Osteoblast (primary cell): ENCODE measurements around the gene PFN3. TPM values are rescaled to one million over a fixed set of nuclear protein-coding genes. Genes with fewer than 3 reads are reported as not detected.
"Not testable (repeated sequence)": the region's sequence is repeated elsewhere in the genome, so short reads cannot be mapped to it uniquely, and the experiment has no call there.

ENCODE experiments used
- DNase-seq: peaks from one replicate; pipeline ENCODE4 v3.0.0; 2011; ENCODE audit warnings: low spot score, mixed read lengths; ENCODE audit not compliant: insufficient read length; ENCODE audit errors: missing footprints
- H2AFZ ChIP-seq: 2 replicates; pipeline ENCODE4 v1.6.0; 2011; ENCODE audit warnings: mild to moderate bottlenecking, low read length
- H3K27ac ChIP-seq: 2 replicates; pipeline ENCODE4 v1.5.1; 2011; ENCODE audit warnings: mild to moderate bottlenecking, low read depth, low read length, moderate library complexity
- H3K27me3 ChIP-seq: 2 replicates; pipeline ENCODE4 v1.6.0; 2012; ENCODE audit warnings: mild to moderate bottlenecking, control low read depth, inconsistent platforms, low read length, moderate library complexity; ENCODE audit not compliant: insufficient read depth
- H3K36me3 ChIP-seq: 2 replicates; pipeline ENCODE4 v1.5.1; 2011; ENCODE audit warnings: mild to moderate bottlenecking, low read length, control low read depth, moderate library complexity; ENCODE audit not compliant: insufficient read depth
- H3K4me1 ChIP-seq: 2 replicates; pipeline ENCODE4 v1.5.1; 2011; ENCODE audit warnings: mild to moderate bottlenecking, low read length, control low read depth, moderate library complexity; ENCODE audit not compliant: insufficient read depth
- H3K4me2 ChIP-seq: 2 replicates; pipeline ENCODE4 v1.6.0; 2011; ENCODE audit warnings: mild to moderate bottlenecking, low read length; ENCODE audit not compliant: insufficient read depth
- H3K4me3 ChIP-seq: fragments of 200-600 bp; sonication (generic); 3 replicates; pipeline ENCODE4 v1.5.1; 2012; ENCODE audit warnings: mild to moderate bottlenecking, low read length, inconsistent platforms; ENCODE audit not compliant: insufficient read depth
- H3K79me2 ChIP-seq: 2 replicates; pipeline ENCODE4 v1.6.0; 2012; ENCODE audit warnings: mild to moderate bottlenecking, low read length, control low read depth, inconsistent platforms; ENCODE audit not compliant: insufficient read depth
- H3K9me3 ChIP-seq: 2 replicates; pipeline ENCODE4 v1.5.1; 2011; ENCODE audit warnings: low read depth, low read length, control low read depth
- H4K20me1 ChIP-seq: 2 replicates; pipeline ENCODE4 v1.6.0; 2012; ENCODE audit warnings: mild to moderate bottlenecking, low read length, control low read depth; ENCODE audit not compliant: insufficient read depth
- total RNA-seq: library from RNA; depleted of rRNA; stranded (reverse); fragments of >200 nt; gene quantifications from 2 replicates; pipeline ENCODE4 v1.2.3, GENCODE V29; 2012
- TF ChIP-seq, protein P1 (sequence below): IDR thresholded peaks from 2 replicates; pipeline ENCODE4 v1.5.1; 2011; ENCODE audit warnings: mild to moderate bottlenecking, low read depth, low read length, moderate library complexity; ENCODE audit errors: extremely low read depth

Gene PFN3
- total RNA-seq, 1 donor: not detected

DNA sequence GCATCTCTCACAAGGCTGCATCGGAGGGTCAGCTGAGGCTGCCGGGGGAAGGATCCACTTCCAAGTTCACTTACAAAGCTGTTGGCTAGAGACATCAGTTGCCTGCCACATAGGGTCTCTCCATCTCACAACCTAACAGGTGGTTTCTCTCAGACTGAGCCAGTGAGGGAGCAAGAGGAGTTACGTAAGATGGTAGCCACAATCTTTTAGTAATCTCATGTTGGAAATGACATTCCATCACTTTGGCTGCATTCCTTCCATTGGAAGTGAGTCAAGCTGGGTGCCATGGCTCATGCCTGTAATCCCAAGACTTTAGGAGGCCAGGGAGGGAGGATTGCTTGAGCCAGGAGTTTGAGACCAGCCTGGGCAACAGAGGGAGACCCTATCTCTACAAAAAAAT, 18.6 kb upstream of the PFN3 start:
- no peaks in the 10 kb centered on the region for H4K20me1 ChIP-seq
- H3K4me3 ChIP-seq: no peak overlapping the region
- H3K27me3 ChIP-seq: peaks cover 10% of the 10 kb centered on the region
- no peak overlapping the region for H3K27ac ChIP-seq
- H3K9me3 ChIP-seq: no peaks in the 10 kb centered on the region
- H2AFZ ChIP-seq: no peak overlapping the region
- no peaks in the 10 kb centered on the region for H3K79me2 ChIP-seq
- H3K4me1 ChIP-seq: no peaks in the 10 kb centered on the region
- no peaks in the 10 kb centered on the region for H3K36me3 ChIP-seq
- DNase-seq: peak; percentile 46
- no peak overlapping the region for H3K4me2 ChIP-seq
- TF ChIP-seq, protein P1, sequence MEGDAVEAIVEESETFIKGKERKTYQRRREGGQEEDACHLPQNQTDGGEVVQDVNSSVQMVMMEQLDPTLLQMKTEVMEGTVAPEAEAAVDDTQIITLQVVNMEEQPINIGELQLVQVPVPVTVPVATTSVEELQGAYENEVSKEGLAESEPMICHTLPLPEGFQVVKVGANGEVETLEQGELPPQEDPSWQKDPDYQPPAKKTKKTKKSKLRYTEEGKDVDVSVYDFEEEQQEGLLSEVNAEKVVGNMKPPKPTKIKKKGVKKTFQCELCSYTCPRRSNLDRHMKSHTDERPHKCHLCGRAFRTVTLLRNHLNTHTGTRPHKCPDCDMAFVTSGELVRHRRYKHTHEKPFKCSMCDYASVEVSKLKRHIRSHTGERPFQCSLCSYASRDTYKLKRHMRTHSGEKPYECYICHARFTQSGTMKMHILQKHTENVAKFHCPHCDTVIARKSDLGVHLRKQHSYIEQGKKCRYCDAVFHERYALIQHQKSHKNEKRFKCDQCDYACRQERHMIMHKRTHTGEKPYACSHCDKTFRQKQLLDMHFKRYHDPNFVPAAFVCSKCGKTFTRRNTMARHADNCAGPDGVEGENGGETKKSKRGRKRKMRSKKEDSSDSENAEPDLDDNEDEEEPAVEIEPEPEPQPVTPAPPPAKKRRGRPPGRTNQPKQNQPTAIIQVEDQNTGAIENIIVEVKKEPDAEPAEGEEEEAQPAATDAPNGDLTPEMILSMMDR: no peak

DNA sequence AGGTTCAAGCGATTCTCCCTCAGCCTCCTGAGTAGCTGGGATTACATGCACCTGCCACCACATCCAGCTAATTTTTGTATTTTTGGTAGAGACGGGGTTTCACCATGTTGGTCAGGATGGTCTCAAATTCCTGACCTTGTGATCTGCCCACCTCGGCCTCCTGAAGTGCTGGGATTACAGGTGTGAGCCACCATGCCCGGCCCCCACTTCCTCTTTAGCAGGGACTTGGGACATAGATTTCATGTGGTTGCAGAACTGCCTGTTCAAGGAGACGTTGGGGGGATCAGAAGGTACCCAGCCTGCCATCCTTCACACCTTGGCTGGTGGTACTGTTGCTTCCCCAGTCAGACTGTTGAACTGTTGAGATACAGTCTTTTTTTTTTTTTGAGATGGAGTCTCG, 16.6 kb upstream of the PFN3 start:
- not testable (repeated sequence) for H4K20me1 ChIP-seq, H3K4me2 ChIP-seq, H3K4me3 ChIP-seq, H3K79me2 ChIP-seq, H3K9me3 ChIP-seq, H3K4me1 ChIP-seq, H2AFZ ChIP-seq, H3K36me3 ChIP-seq, H3K27ac ChIP-seq
- peaks cover 10% of the 10 kb centered on the region for H3K27me3 ChIP-seq
- peak; percentile 21 for DNase-seq

DNA sequence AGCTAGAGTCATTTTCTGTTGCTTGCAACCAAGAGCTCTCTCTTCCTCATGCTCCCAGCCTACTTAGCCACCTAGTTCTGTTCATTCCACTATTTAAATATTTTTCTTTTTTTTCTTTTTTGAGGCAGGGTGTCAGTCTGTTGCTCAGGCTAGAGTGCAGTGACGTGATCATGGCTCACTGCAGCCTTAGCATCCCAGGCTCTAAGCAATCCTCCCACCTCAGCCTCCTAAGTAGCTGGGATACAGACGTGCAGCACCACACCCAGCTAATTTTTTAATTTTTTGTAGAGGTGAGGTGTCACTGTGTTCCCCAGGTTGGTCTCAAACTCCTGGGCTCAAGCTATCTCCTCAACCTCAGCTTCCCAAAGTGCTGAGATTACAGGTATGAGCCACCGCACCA, 14.0 kb upstream of the PFN3 start:
- H2AFZ ChIP-seq: no peak overlapping the region
- H3K27me3 ChIP-seq: peaks cover 15% of the 10 kb centered on the region
- TF ChIP-seq, protein P1: no peak
- no peaks in the 10 kb centered on the region for H3K4me1 ChIP-seq
- DNase-seq: no peak
- no peak overlapping the region for H3K27ac ChIP-seq
- H3K79me2 ChIP-seq: no peaks in the 10 kb centered on the region
- H3K4me3 ChIP-seq: no peak overlapping the region
- H3K36me3 ChIP-seq: no peaks in the 10 kb centered on the region
- H3K4me2 ChIP-seq: no peak overlapping the region
- H4K20me1 ChIP-seq: no peaks in the 10 kb centered on the region
- H3K9me3 ChIP-seq: no peaks in the 10 kb centered on the region

DNA sequence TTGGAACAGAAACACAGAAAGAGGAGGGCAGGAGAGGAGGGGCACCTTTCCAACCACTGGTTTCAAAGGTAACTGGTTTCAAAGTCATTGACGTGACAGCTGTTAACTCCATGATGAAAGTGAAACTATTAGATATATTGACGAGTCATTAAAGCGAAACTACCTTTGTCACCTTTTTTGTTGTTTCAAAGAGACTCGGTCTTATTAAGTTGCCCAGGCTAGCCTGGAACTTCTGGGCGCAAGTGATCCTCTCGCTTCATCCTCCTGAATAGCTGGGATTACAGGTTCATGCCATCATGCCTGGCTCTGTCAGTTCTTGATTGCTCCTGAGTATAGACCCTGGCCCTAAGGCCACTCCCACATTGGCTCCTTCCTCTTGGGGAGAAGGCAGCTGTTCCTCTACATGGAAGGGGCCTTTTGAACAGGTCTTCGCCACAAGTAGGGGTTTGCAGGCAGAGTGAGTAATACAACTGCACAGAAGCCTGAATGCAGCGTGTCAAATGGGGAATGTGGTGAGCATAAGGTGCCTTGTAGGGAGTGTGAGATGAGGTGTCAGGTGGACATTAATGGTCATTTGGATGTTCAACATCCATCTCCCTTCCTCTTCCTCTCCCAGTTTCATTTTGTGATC, 12.3 kb upstream of the PFN3 start:
- Histone ChIP-seq H2AFZ (no peak overlapping the region), H4K20me1 (no peaks in the 10 kb centered on the region), H3K9me3 (no peaks in the 10 kb centered on the region), H3K4me2 (no peak overlapping the region), H3K79me2 (no peaks in the 10 kb centered on the region), H3K4me1 (no peaks in the 10 kb centered on the region), H3K27me3 (peaks cover 21% of the 10 kb centered on the region), H3K27ac (no peak overlapping the region), H3K36me3 (no peaks in the 10 kb centered on the region), H3K4me3 (no peak overlapping the region)
- peak; percentile 23 for DNase-seq
- TF ChIP-seq, protein P1: no peak
